Type B pancreatic cell (in vitro differentiated cells): Measurements from ENCODE around the gene CGB3. TPM values are rescaled to one million over a fixed set of nuclear protein-coding genes. Genes with fewer than 3 reads are reported as not detected.

ENCODE experiments used
- DNase-seq: peaks from one replicate; pipeline ENCODE4 v3.0.0; 2021; ENCODE audit warnings: mixed read lengths; ENCODE audit not compliant: unreplicated experiment; ENCODE audit errors: extremely low spot score
- H3K27ac Mint-ChIP-seq: 2 replicates; pipeline ENCODE4 v1.8.0; 2021; ENCODE audit warnings: mild to moderate bottlenecking, mixed read lengths
- H3K27me3 Mint-ChIP-seq: 2 replicates; pipeline ENCODE4 v1.8.0; 2021; ENCODE audit warnings: mixed read lengths
- H3K36me3 Mint-ChIP-seq: 2 replicates; pipeline ENCODE4 v1.8.0; 2021; ENCODE audit warnings: mixed read lengths
- H3K4me1 Mint-ChIP-seq: one replicate; pipeline ENCODE4 v1.8.0; 2021; ENCODE audit warnings: mixed read lengths; ENCODE audit not compliant: unreplicated experiment
- H3K4me3 Mint-ChIP-seq: 2 replicates; pipeline ENCODE4 v1.8.0; 2021; ENCODE audit warnings: mild to moderate bottlenecking, mixed read lengths
- H3K9me3 Mint-ChIP-seq: 2 replicates; pipeline ENCODE4 v1.8.0; 2021; ENCODE audit warnings: mixed read lengths
- CTCF ChIP-seq: fragments of 200-600 bp; sonication (generic); conservative IDR thresholded peaks from 2 replicates; pipeline ENCODE4 v1.5.0; 2021; ENCODE audit warnings: antibody characterized with exemption, mild to moderate bottlenecking
- total RNA-seq: library from RNA; stranded (reverse); gene quantifications from 2 replicates; pipeline ENCODE4 v1.2.1, GENCODE V29; 2021; ENCODE audit warnings: low replicate concordance

Gene CGB3
- total RNA-seq, 1 donor from 2014 or later, result not detected

DNA sequence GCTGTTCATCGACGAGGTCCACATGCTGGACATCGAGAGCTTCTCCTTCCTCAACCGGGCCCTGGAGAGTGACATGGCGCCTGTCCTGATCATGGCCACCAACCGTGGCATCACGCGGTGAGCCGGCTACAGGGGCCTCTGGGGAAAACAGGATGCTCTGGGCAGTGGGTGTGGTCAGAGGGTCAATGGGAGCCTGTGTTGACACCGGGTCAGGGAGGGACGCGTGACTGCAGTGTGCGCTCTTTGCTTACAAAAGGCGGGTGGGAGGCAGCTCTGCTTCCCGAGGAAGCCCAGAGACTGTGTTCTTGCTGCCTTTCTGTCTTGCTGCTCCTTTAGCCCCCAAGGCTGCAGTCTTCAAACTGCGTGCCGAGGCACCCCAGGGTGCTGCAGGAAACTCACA lies 12.9 kb downstream of the CGB3 start:
- Mint-ChIP-seq H3K9me3 (no peaks in the 10 kb centered on the region), H3K27ac (no peak overlapping the region), H3K4me1 (no peaks in the 10 kb centered on the region), H3K4me3 (no peak overlapping the region), H3K27me3 (no peaks in the 10 kb centered on the region), H3K36me3 (peaks cover 11% of the 10 kb centered on the region)
- no peak for DNase-seq
- TF ChIP-seq CTCF, result no peak

- H3K27ac Mint-ChIP-seq, result no peak overlapping the region
- no peaks in the 10 kb centered on the region for H3K9me3 Mint-ChIP-seq
- no peak for DNase-seq
- TF ChIP-seq CTCF, result no peak
- no peaks in the 10 kb centered on the region for H3K4me1 Mint-ChIP-seq
- no peak overlapping the region for H3K4me3 Mint-ChIP-seq
- H3K27me3 Mint-ChIP-seq, result no peaks in the 10 kb centered on the region
- peaks cover 6% of the 10 kb centered on the region for H3K36me3 Mint-ChIP-seq
Measured at GRCh38 chr19:49010453-49010852, 13.7 kb downstream of the CGB3 start.

DNA sequence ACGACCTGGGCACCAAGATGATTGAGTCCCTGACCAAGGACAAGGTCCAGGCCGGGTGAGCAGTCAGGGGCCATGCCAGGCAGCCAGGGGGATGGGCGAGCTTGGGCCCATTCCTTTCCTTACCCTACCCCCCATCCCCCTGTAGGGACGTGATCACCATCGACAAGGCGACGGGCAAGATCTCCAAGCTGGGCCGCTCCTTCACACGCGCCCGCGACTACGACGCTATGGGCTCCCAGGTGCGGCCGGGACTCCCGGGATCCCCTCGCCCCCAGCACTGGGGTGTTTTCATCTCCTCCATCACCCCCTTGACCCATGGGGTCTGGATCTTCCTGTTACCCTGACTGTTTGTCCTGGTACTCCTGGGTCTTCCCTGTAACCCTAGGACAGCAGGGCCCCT lies 14.3 kb downstream of the CGB3 start:
- H3K4me3 Mint-ChIP-seq, result no peak overlapping the region
- TF ChIP-seq CTCF, result no peak
- H3K27ac Mint-ChIP-seq, result no peak overlapping the region
- no peaks in the 10 kb centered on the region for H3K4me1 Mint-ChIP-seq
- no peaks in the 10 kb centered on the region for H3K9me3 Mint-ChIP-seq
- no peaks in the 10 kb centered on the region for H3K27me3 Mint-ChIP-seq
- H3K36me3 Mint-ChIP-seq, result peaks cover 8% of the 10 kb centered on the region
- DNase-seq, result no peak

DNA sequence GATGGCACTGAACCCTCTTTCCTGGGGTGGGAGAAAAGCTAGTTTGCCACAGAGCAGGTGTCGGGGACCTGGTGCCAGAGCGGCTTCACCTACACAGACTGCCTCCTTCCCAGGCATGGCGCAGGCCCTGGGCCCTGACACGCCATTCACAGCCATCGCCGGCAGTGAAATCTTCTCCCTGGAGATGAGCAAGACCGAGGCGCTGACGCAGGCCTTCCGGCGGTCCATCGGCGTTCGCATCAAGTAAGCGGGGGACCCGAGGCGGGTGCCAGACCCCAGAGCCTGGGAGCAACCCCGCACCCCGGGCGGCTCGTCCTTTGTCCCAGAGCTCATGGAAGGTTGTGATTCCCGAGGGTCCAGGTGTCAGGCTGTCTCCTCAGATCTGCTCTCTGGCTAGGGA lies 17.2 kb downstream of the CGB3 start:
- no peak for TF ChIP-seq CTCF
- no peaks in the 10 kb centered on the region for H3K4me1 Mint-ChIP-seq
- no peaks in the 10 kb centered on the region for H3K27me3 Mint-ChIP-seq
- H3K9me3 Mint-ChIP-seq, result no peaks in the 10 kb centered on the region
- H3K36me3 Mint-ChIP-seq, result peaks cover 3% of the 10 kb centered on the region
- H3K4me3 Mint-ChIP-seq, result no peak overlapping the region
- DNase-seq, result no peak
- H3K27ac Mint-ChIP-seq, result no peak overlapping the region

DNA sequence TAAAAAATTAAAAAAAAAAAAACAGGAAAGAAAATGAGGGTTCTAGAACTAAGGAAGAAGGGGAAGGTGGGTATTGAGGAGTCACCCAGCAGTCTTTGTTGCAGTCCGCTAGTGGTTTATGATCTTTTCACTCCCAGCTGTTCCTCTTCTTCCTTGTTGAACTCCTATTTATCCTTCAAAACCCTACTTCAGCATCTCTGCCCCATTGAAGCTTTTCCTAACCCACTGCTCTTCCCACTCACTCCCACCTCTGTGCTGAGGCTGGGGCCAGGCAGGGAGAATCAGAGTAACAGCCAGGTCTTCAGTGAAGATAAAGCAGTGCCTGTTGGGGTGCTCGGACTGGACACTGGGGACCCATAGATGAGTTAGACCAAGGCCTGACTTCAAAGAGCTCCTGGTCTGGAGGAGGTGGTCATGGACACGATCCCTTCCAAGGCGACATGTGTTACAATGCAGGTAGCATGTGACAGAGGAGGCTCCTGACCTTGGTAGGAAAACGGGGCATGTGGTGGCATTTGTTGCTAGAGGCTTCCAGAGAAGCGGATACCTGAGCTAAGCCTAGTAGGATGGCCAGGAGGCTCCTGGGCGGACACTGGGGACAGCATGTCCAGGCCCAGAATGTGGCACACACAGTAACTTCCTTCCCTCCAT lies 19.0 kb downstream of the CGB3 start:
- no peak overlapping the region for H3K27ac Mint-ChIP-seq
- peaks cover 3% of the 10 kb centered on the region for H3K36me3 Mint-ChIP-seq

More for the DNA sequence above, 19.0 kb downstream of the CGB3 start:
- no peak for TF ChIP-seq CTCF
- Mint-ChIP-seq H3K4me3 (no peak overlapping the region), H3K9me3 (no peaks in the 10 kb centered on the region), H3K27me3 (no peaks in the 10 kb centered on the region), H3K4me1 (no peaks in the 10 kb centered on the region)
- DNase-seq, result no peak
